Testis (tissue), 5 donors: ENCODE results near the gene CSN3. TPM values are rescaled to one million over a fixed set of nuclear protein-coding genes. Genes with fewer than 3 reads are reported as not detected.
"Not testable (repeated sequence)": the region's sequence is repeated elsewhere in the genome, so short reads cannot be mapped to it uniquely, and the experiment has no call there.

Source experiments
- DNase-seq: peaks from one replicate; pipeline ENCODE4 v3.0.0-alpha.2; 2019
- H3K27ac ChIP-seq, 2 donors: fragments of 200-600 bp; sonication (generic); one replicate each; pipeline ENCODE4 v1.5.1; 2019
- H3K27me3 ChIP-seq: fragments of 200-600 bp; sonication (generic); one replicate; pipeline ENCODE4 v1.5.1; 2019
- H3K36me3 ChIP-seq: fragments of 200-600 bp; sonication (generic); one replicate; pipeline ENCODE4 v1.5.1; 2017; ENCODE audit warnings: low read depth; ENCODE audit errors: missing control alignments
- H3K4me1 ChIP-seq: fragments of 200-600 bp; sonication (generic); one replicate; pipeline ENCODE4 v1.5.1; 2019
- H3K4me3 ChIP-seq, 2 donors: fragments of 200-600 bp; sonication (generic); one replicate each; pipeline ENCODE4 v1.5.1; 2017 to 2019
- H3K9me3 ChIP-seq: fragments of 200-600 bp; sonication (generic); one replicate; pipeline ENCODE4 v1.5.1; 2017
- CTCF ChIP-seq, 3 experiments: fragments of 450-650 bp in 2 of 3; fragments of 200-600 bp in 1 of 3; sonication (generic) in 1 of 3; IDR thresholded peaks; one replicate each; pipeline ENCODE4 v1.5.1; 2016 to 2019; ENCODE audit warnings: antibody characterized with exemption in 3 of 3, mild to moderate bottlenecking in 2 of 3, moderate library complexity in 1 of 3
- POLR2A ChIP-seq: fragments of 450-650 bp; IDR thresholded peaks from one replicate; pipeline ENCODE4 v1.6.1; 2017; ENCODE audit warnings: antibody characterized with exemption, mild to moderate bottlenecking, moderate library complexity
- WGBS, 2 donors: methylation state at CpG; one replicate each; pipeline ENCODE4 v1.1.5; 2018; 5-methylcytosine and 5-hydroxymethylcytosine counted together
- intact Hi-C: fragments of 100-400 bp; cut with DNase I; formaldehyde crosslinking; loops from one replicate; pipeline ENCODE4 v1.15.1; 2023; ENCODE audit warnings: low total_unique reads
- long read RNA-seq, 2 donors: transcript quantifications; one replicate each; lab custom pipeline, GENCODE V29; 2026
- polyA plus RNA-seq: library from polyadenylated mRNA; stranded (reverse); fragments of 350-450 nt; fragmentation: Illumina TruSeq; extraction: RNeasy Lipid Tissue Mini Kit (QIAGEN cat#74804); gene quantifications from one replicate; pipeline ENCODE4 v1.2.3, GENCODE V29; 2014; ENCODE audit warnings: low read depth, low replicate concordance; ENCODE audit not compliant: insufficient read depth
- total RNA-seq, 2 donors: library from RNA; depleted of rRNA; stranded (reverse); fragments of >200 nt; gene quantifications; one replicate each; pipeline ENCODE4 v1.2.3, GENCODE V29; 2016

The CSN3 gene, protein sequence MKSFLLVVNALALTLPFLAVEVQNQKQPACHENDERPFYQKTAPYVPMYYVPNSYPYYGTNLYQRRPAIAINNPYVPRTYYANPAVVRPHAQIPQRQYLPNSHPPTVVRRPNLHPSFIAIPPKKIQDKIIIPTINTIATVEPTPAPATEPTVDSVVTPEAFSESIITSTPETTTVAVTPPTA
- total RNA-seq: under 1 TPM in 1 of 2 donors, not detected in 1; 0.37 TPM
- polyA plus RNA-seq: not detected
- long read RNA-seq, donor 1: 0 reads
- long read RNA-seq, donor 2: 0 reads

GRCh38 chr4:70242297-70242696 is at the start of gene CSN3:
CSN3 (plus strand) TSS chr4:70242597; CDS start chr4:70244820, 2,223 bp downstream.
- 82 to 85% methylated on average over 3 of the region's 3 CpGs for WGBS, 2 donors
- DNase-seq, intact Hi-C loops, H3K27ac ChIP-seq, H3K4me1 ChIP-seq, H3K27me3 ChIP-seq, H3K4me3 ChIP-seq, H3K9me3 ChIP-seq, H3K36me3 ChIP-seq: not testable (repeated sequence)

GRCh38 chr4:70192895-70193294 is 49.5 kb upstream of the CSN3 start:
- no peaks in the 10 kb centered on the region for H3K36me3 ChIP-seq
- intact Hi-C loops: no loop called here
- 91 to 94% methylated on average over 2 of the region's 2 CpGs for WGBS, 2 donors
- no peaks in the 10 kb centered on the region for H3K4me1 ChIP-seq
- H3K4me3 ChIP-seq: no peak overlapping the region
- TF ChIP-seq POLR2A (no peak), CTCF (IDR thresholded peaks at IDR 0.05) (no peak)
- no peaks in the 10 kb centered on the region for H3K9me3 ChIP-seq
- H3K27me3 ChIP-seq: no peaks in the 10 kb centered on the region
- no peak overlapping the region for H3K27ac ChIP-seq
- no peak for DNase-seq

DNA sequence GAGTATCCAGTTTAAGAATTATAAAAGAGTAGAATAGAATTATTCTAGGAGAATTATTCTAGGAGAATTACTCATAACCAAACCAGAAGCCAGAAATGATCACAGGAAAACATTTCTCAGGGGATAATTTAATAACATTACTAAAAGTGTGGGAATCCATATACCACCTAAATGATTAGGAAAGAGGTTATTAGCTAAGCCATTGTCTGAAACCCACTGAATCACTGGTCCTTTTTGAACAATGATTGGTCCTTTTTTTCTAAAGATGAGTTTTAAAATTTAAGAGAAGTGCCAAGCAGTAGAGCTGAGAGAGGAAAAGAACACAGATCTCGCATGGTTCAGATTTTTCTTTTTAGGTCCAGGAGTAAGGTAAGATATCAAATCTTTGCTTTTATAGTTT is 47.0 kb upstream of the CSN3 start, which contains the start of gene ODAM:
TSS of gene ODAM (plus strand) at position 301 of the 400 bp plus-strand sequence. CDS start 819 bp downstream, outside the sequence.
- Histone ChIP-seq H3K9me3 (no peaks in the 10 kb centered on the region), H3K27me3 (no peaks in the 10 kb centered on the region), H3K4me3 (no peak within 1 kb of the TSS), H3K36me3 (no peaks in the 10 kb centered on the region), H3K4me1 (no peaks in the 10 kb centered on the region), H3K27ac (no peak within 1 kb of the TSS)
- TF ChIP-seq CTCF (IDR thresholded peaks at IDR 0.05) (no peak), POLR2A (no peak)
- DNase-seq: no peak
- intact Hi-C loops: no loop called here
- 81 to 91% methylated on average over 1 of the region's 1 CpG for WGBS, 2 donors

GRCh38 chr4:70196857-70197256 is 45.5 kb upstream of the CSN3 start:
- H3K4me1 ChIP-seq: no peaks in the 10 kb centered on the region
- H3K9me3 ChIP-seq: no peaks in the 10 kb centered on the region
- H3K4me3 ChIP-seq: no peak overlapping the region
- H3K27me3 ChIP-seq: no peaks in the 10 kb centered on the region
- DNase-seq: no peak
- H3K36me3 ChIP-seq: no peaks in the 10 kb centered on the region
- WGBS, 2 donors: 89 to 94% methylated on average over 2 of the region's 2 CpGs
- intact Hi-C loops: no loop called here
- H3K27ac ChIP-seq: no peak overlapping the region
- TF ChIP-seq CTCF (IDR thresholded peaks at IDR 0.05) (no peak), POLR2A (no peak)

GRCh38 chr4:70197842-70198241 is 44.6 kb upstream of the CSN3 start:
- Histone ChIP-seq H3K4me1 (no peaks in the 10 kb centered on the region), H3K4me3 (no peak overlapping the region), H3K9me3 (no peaks in the 10 kb centered on the region), H3K36me3 (no peaks in the 10 kb centered on the region), H3K27ac (no peak overlapping the region), H3K27me3 (no peaks in the 10 kb centered on the region)
- DNase-seq: no peak
- TF ChIP-seq POLR2A (no peak), CTCF (IDR thresholded peaks at IDR 0.05) (no peak)
- 74 to 88% methylated on average over 2 of the region's 2 CpGs for WGBS, 2 donors
- intact Hi-C loops: no loop called here
